Type B pancreatic cell (in vitro differentiated cells): ENCODE measurements around the gene ZBTB1. TPM values are rescaled to one million over a fixed set of nuclear protein-coding genes. Genes with fewer than 3 reads are reported as not detected.
"Not testable (repeated sequence)": the region's sequence is repeated elsewhere in the genome, so short reads cannot be mapped to it uniquely, and the experiment has no call there.

Experiments
- DNase-seq: peaks from one replicate; pipeline ENCODE4 v3.0.0; 2021; ENCODE audit warnings: mixed read lengths; ENCODE audit not compliant: unreplicated experiment; ENCODE audit errors: extremely low spot score
- H3K27ac Mint-ChIP-seq: 2 replicates; pipeline ENCODE4 v1.8.0; 2021; ENCODE audit warnings: mild to moderate bottlenecking, mixed read lengths
- H3K27me3 Mint-ChIP-seq: 2 replicates; pipeline ENCODE4 v1.8.0; 2021; ENCODE audit warnings: mixed read lengths
- H3K36me3 Mint-ChIP-seq: 2 replicates; pipeline ENCODE4 v1.8.0; 2021; ENCODE audit warnings: mixed read lengths
- H3K4me1 Mint-ChIP-seq: one replicate; pipeline ENCODE4 v1.8.0; 2021; ENCODE audit warnings: mixed read lengths; ENCODE audit not compliant: unreplicated experiment
- H3K4me3 Mint-ChIP-seq: 2 replicates; pipeline ENCODE4 v1.8.0; 2021; ENCODE audit warnings: mild to moderate bottlenecking, mixed read lengths
- H3K9me3 Mint-ChIP-seq: 2 replicates; pipeline ENCODE4 v1.8.0; 2021; ENCODE audit warnings: mixed read lengths
- total RNA-seq: library from RNA; stranded (reverse); gene quantifications from 2 replicates; pipeline ENCODE4 v1.2.1, GENCODE V29; 2021; ENCODE audit warnings: low replicate concordance
- TF ChIP-seq, protein P1 (sequence below): fragments of 200-600 bp; sonication (generic); conservative IDR thresholded peaks from 2 replicates; pipeline ENCODE4 v1.5.0; 2021; ENCODE audit warnings: antibody characterized with exemption, mild to moderate bottlenecking

Gene ZBTB1
- total RNA-seq, 1 donor from 2014 or later = 43.2 TPM

DNA sequence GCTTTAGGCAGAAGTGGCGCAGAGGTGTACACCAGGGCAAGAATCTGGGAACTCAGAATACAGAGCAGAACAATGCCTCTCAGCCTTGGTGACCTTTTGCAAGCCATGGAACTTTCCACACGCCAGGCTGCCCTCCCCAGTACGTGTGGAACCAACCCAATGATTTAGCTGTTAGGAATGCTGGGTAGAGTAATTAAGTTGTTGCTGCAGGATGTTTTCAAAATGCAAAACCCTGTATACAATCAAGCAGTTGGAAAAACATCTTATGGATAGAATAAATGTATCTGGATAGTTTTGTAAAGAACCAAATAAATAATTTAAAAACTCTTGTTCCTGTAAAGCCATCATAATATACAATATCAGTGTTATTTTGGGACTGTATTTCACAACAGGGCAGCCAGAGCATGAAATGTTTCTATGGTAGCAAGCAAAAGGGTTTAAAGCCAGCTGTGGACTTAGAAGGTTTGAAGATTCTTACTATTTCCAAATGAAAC is 64.6 kb downstream of the ZBTB1 start:
- no peaks in the 10 kb centered on the region for H3K27me3 Mint-ChIP-seq
- H3K4me3 Mint-ChIP-seq = no peak overlapping the region
- DNase-seq = no peak
- H3K27ac Mint-ChIP-seq = no peak overlapping the region
- TF ChIP-seq, protein P1, sequence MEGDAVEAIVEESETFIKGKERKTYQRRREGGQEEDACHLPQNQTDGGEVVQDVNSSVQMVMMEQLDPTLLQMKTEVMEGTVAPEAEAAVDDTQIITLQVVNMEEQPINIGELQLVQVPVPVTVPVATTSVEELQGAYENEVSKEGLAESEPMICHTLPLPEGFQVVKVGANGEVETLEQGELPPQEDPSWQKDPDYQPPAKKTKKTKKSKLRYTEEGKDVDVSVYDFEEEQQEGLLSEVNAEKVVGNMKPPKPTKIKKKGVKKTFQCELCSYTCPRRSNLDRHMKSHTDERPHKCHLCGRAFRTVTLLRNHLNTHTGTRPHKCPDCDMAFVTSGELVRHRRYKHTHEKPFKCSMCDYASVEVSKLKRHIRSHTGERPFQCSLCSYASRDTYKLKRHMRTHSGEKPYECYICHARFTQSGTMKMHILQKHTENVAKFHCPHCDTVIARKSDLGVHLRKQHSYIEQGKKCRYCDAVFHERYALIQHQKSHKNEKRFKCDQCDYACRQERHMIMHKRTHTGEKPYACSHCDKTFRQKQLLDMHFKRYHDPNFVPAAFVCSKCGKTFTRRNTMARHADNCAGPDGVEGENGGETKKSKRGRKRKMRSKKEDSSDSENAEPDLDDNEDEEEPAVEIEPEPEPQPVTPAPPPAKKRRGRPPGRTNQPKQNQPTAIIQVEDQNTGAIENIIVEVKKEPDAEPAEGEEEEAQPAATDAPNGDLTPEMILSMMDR = no peak
- peaks cover 13% of the 10 kb centered on the region for H3K4me1 Mint-ChIP-seq
- no peaks in the 10 kb centered on the region for H3K9me3 Mint-ChIP-seq
- no peaks in the 10 kb centered on the region for H3K36me3 Mint-ChIP-seq

DNA sequence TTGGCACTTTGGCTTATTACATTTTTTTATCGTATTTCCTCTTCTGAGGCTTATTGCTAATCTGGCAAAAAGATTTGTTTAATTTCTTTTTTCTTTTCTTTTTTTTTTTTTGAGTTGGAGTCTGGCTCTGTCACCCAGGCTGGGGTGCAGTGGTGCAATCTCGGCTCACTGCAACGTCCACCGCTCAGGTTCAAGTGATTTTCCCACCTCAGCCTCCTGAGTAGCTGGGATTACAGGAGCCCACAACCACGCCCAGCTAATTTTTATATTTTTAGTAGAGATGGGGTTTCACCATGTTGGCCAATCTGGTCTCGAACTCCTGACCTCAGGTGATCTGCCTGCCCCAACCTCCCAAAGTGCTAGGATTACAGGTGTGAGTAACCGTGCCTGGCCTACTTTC is 65.1 kb downstream of the ZBTB1 start:
- not testable (repeated sequence) for H3K4me3 Mint-ChIP-seq, H3K36me3 Mint-ChIP-seq, H3K27ac Mint-ChIP-seq, H3K27me3 Mint-ChIP-seq, DNase-seq, H3K9me3 Mint-ChIP-seq
- peaks cover 13% of the 10 kb centered on the region for H3K4me1 Mint-ChIP-seq

DNA sequence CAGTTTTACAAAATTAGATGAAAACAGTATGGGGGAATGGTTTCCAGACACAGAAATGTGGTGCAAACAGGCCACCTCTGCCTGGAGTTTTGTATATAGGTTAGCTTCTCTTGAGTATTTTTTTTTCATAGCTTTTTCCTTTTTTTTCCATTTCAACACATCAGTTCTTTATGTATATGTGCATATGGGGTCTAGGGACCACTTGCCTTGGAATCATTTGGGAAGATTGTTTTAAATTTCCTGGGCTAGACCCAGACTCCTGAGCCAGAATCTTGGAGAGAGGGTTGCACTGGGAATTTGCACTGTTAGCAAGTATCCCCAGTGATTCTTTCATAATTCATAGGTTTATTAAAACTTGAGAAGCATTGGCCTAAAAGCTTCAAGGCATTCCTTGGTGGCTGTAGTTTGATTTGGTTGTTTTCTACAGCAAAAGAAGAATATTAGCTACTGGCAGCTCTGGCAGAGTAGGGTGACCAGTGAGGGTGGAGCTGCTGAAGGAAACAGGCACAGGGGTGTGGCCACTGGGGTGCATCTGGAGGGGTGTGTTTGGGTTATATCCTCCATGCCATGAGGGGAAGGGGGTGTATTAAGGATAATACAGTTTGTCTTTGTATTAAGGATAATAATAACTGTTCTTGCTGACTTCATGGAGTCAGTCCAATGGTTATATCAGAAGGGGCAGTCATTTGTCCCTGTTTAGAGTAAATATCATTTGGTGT is 68.0 kb downstream of the ZBTB1 start:
- Mint-ChIP-seq H3K9me3 (no peaks in the 10 kb centered on the region), H3K27me3 (no peaks in the 10 kb centered on the region), H3K27ac (no peak overlapping the region), H3K4me3 (no peak overlapping the region), H3K4me1 (no peaks in the 10 kb centered on the region), H3K36me3 (no peaks in the 10 kb centered on the region)
- no peak for DNase-seq
- TF ChIP-seq, protein P1 = no peak

DNA sequence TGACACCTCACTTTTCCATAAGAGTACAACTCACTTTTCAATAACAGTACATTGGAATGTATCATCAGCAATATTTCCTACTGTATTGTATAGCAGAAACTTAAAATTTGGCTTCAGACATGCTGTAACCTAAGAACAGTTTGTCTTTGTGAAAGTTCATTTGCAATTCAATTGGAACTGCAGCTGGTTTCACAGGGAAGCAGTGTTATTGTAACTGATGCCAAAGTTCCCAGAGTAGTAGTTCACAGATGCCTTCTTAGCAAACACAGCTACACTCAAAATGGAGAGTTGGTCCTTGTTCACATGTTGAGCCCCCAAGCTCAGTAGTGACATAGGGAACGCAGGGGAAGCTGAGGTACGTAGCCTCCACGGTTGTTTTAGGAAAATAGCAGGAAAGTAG is 68.5 kb downstream of the ZBTB1 start:
- DNase-seq = no peak
- Mint-ChIP-seq H3K4me3 (no peak overlapping the region), H3K36me3 (no peaks in the 10 kb centered on the region), H3K27me3 (no peaks in the 10 kb centered on the region), H3K4me1 (no peaks in the 10 kb centered on the region), H3K9me3 (no peaks in the 10 kb centered on the region), H3K27ac (no peak overlapping the region)
- TF ChIP-seq, protein P1 = no peak

Other genes with a start within 250 kb of the ZBTB1 start
- 0.19 and 0.53 TPM in 2 replicates for gene ESR2, start 210.4 kb upstream of the ZBTB1 start, total RNA-seq
- 55.9 and 108 TPM in 2 replicates for gene MTHFD1, start 116.4 kb upstream of the ZBTB1 start, total RNA-seq
- gene AKAP5, start 39.3 kb upstream of the ZBTB1 start, total RNA-seq = 0.52 and 1.4 TPM in 2 replicates
- gene ZBTB25, start 932 bp upstream of the ZBTB1 start, total RNA-seq = 7.6 and 11.3 TPM in 2 replicates
- 1.5 and 1.9 TPM in 2 replicates for gene HSPA2, start 36.0 kb downstream of the ZBTB1 start, total RNA-seq
- 0.57 and 0.70 TPM in 2 replicates for gene PPP1R36, start 45.2 kb downstream of the ZBTB1 start, total RNA-seq
- 64.7 and 83.9 TPM in 2 replicates for gene PLEKHG3, start 199.7 kb downstream of the ZBTB1 start, total RNA-seq